GM12878 (cell line): ENCODE measurements around the gene TM7SF2. TPM values are rescaled to one million over a fixed set of nuclear protein-coding genes. Genes with fewer than 3 reads are reported as not detected.

Experiments used
- BACH1 ChIP-seq: fragments of 450-650 bp; IDR thresholded peaks from 2 replicates; pipeline ENCODE4 v1.6.1; 2017; ENCODE audit warnings: mild to moderate bottlenecking, borderline replicate concordance
- BHLHE40 ChIP-seq, 2 experiments: fragments of 450-650 bp in 1 of 2; IDR thresholded peaks; 2 replicates each; pipeline ENCODE4 v1.6.1; 2011 to 2017; ENCODE audit warnings: low read depth in 2 of 2, borderline replicate concordance in 1 of 2, improper control_type of control experiment in 1 of 2, low read length in 1 of 2, mild to moderate bottlenecking in 1 of 2
- CHD2 ChIP-seq: IDR thresholded peaks from 2 replicates; pipeline ENCODE4 v1.6.1; 2011; ENCODE audit warnings: low read depth, low read length, improper control_type of control experiment, borderline replicate concordance
- DPF2 ChIP-seq: fragments of 450-650 bp; IDR thresholded peaks from 2 replicates; pipeline ENCODE4 v1.6.1; 2017; ENCODE audit warnings: mild to moderate bottlenecking
- EGR1 ChIP-seq, 2 experiments: IDR thresholded peaks; 1 replicate in 1 of 2; 2 replicates in 1 of 2; pipeline ENCODE4 v1.6.1; 2011 to 2012; ENCODE audit warnings: low read depth in 2 of 2, low read length in 2 of 2, borderline replicate concordance in 1 of 2, mild to moderate bottlenecking in 1 of 2, moderate library complexity in 1 of 2
- JUNB ChIP-seq: IDR thresholded peaks from 2 replicates; pipeline ENCODE4 v1.6.1; 2016; ENCODE audit warnings: antibody characterized with exemption, mild to moderate bottlenecking
- MTA2 ChIP-seq: fragments of 450-650 bp; IDR thresholded peaks from 2 replicates; pipeline ENCODE4 v1.6.1; 2016; ENCODE audit warnings: low read depth, mild to moderate bottlenecking, moderate library complexity
- MYB ChIP-seq: fragments of 150-350 bp; IDR thresholded peaks from 2 replicates; pipeline ENCODE4 v1.6.1; 2014; ENCODE audit warnings: mild to moderate bottlenecking, low read depth, low read length, borderline replicate concordance
- NFXL1 ChIP-seq: fragments of 450-650 bp; IDR thresholded peaks from 2 replicates; pipeline ENCODE4 v1.6.1; 2017; ENCODE audit warnings: antibody characterized with exemption, mild to moderate bottlenecking, borderline replicate concordance
- PAX5 ChIP-seq: IDR thresholded peaks from 2 replicates; pipeline ENCODE4 v1.6.1; 2011; ENCODE audit warnings: low read depth, low read length, borderline replicate concordance
- RELA ChIP-seq: fragments of 450-650 bp; IDR thresholded peaks from 2 replicates; pipeline ENCODE4 v1.8.0; 2014; ENCODE audit warnings: borderline replicate concordance; ENCODE audit not compliant: partially characterized antibody
- SMAD1 ChIP-seq: fragments of 450-650 bp; IDR thresholded peaks from 2 replicates; pipeline ENCODE4 v1.6.1; 2018; ENCODE audit warnings: mild to moderate bottlenecking, low read depth; ENCODE audit not compliant: partially characterized antibody
- SMAD5 ChIP-seq: IDR thresholded peaks from 2 replicates; pipeline ENCODE4 v1.6.1; 2016; ENCODE audit warnings: antibody characterized with exemption, low read depth
- TAF1 ChIP-seq: IDR thresholded peaks from 2 replicates; pipeline ENCODE4 v1.6.1; 2011; ENCODE audit warnings: mild to moderate bottlenecking, low read depth, low read length, borderline replicate concordance
- TCF3 ChIP-seq: IDR thresholded peaks from 2 replicates; pipeline ENCODE4 v1.6.1; 2012; ENCODE audit warnings: low read depth, mild to moderate bottlenecking, low read length, borderline replicate concordance; ENCODE audit not compliant: insufficient read depth
- ZBED1 ChIP-seq: IDR thresholded peaks from 2 replicates; pipeline ENCODE4 v1.6.1; 2016; ENCODE audit warnings: borderline replicate concordance
- ZNF207 ChIP-seq: fragments of 450-650 bp; IDR thresholded peaks from 2 replicates; pipeline ENCODE4 v1.6.1; 2014; ENCODE audit warnings: antibody characterized with exemption, mild to moderate bottlenecking, borderline replicate concordance
- ZNF217 ChIP-seq: fragments of 450-650 bp; IDR thresholded peaks from 2 replicates; pipeline ENCODE4 v1.6.1; 2017; ENCODE audit warnings: antibody characterized with exemption, mild to moderate bottlenecking
- ZSCAN29 ChIP-seq: fragments of 450-650 bp; IDR thresholded peaks from 2 replicates; pipeline ENCODE4 v1.6.1; 2017; ENCODE audit warnings: mild to moderate bottlenecking, moderate library complexity
- polyA plus RNA-seq, 11 experiments: library from polyadenylated mRNA; depleted of rRNA in 4 of 11; unstranded in 6 of 11; stranded (reverse) in 5 of 11; fragments of >200 nt; fragmentation: Nextera tagmentation in 4 of 11; fragmentation: Illumina TruSeq in 1 of 11; extraction: Ambion mirVana in 4 of 11; extraction: Trizol in 1 of 11; gene quantifications; 1 replicate in 1 of 11; 2 replicates in 10 of 11; pipeline versions ENCODE4 v1.2.1 to v1.2.3, GENCODE V29; 2011 to 2016; ENCODE audit warnings: inconsistent platforms in 2 of 11, missing spikeins in 2 of 11, low read depth in 1 of 11
- total RNA-seq, 4 experiments: library from RNA; depleted of rRNA in 3 of 4; stranded (reverse); fragments of >200 nt in 3 of 4; fragmentation: Illumina TruSeq in 1 of 4; extraction: Trizol in 1 of 4; gene quantifications; 2 replicates each; pipeline versions ENCODE4 v1.2.1 to v1.2.3, GENCODE V29; 2013 to 2021
- TF ChIP-seq, protein P1 (sequence below): fragments of 450-650 bp; IDR thresholded peaks from 2 replicates; pipeline ENCODE4 v1.6.1; 2016; ENCODE audit warnings: mild to moderate bottlenecking, moderate library complexity, borderline replicate concordance
- TF ChIP-seq, protein P2 (sequence below): fragments of 450-650 bp; IDR thresholded peaks from 2 replicates; pipeline ENCODE4 v1.6.1; 2014; ENCODE audit warnings: mild to moderate bottlenecking
- TF ChIP-seq, protein P3 (sequence below): IDR thresholded peaks from 2 replicates; pipeline ENCODE4 v1.6.1; 2011; ENCODE audit warnings: borderline replicate concordance, low read depth, mild to moderate bottlenecking, moderate library complexity, mixed read lengths, low read length; ENCODE audit not compliant: insufficient read depth; ENCODE audit errors: extremely low read length
- TF ChIP-seq, protein P4 (sequence below): fragments of 450-650 bp; IDR thresholded peaks from 2 replicates; pipeline ENCODE4 v1.6.1; 2016; ENCODE audit warnings: mild to moderate bottlenecking

The TM7SF2 gene
- total and polyA plus RNA-seq, 10 of the 15 experiments (the other 5 are each of a cell fraction or from before 2014, with no cell fraction given) = 0.52 to 57.7 (median 20.7) TPM

DNA sequence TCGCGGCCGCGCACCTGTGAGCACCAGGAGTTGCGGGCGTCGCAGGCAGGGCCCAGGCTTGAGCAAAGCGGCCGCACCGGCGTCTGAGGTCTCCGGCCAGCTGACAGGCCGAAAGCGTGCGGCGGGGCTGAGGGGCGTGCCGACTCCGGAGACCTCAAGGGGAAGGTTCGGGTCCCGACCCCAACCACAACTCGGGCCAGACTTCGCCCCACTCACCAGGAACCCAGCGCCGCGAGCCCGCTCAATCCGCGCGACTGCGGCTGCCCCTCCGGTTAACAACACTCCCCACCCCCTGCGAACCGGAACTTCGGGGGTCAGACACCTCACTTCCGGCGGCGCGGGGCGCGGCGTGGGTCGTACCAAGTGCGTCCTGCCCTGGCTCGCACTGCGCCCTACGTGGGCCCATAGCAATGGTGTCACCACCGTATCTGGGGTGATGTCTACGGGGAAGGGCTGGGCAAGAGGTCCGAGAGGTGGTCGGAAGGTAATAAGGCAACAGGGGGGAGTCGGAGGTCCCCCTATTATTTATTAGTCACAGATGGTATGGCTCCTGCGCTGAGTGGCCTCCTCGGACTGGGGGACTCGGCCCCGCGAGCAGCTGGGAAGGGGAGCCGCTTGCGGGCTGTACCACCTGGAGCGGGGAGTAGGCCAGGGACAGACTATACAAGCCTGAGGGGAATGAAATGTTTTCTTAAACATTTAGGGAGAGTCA, 22.7 kb downstream of the TM7SF2 start, which contains the start of gene SYVN1 (continued):
- TF ChIP-seq, protein P1, sequence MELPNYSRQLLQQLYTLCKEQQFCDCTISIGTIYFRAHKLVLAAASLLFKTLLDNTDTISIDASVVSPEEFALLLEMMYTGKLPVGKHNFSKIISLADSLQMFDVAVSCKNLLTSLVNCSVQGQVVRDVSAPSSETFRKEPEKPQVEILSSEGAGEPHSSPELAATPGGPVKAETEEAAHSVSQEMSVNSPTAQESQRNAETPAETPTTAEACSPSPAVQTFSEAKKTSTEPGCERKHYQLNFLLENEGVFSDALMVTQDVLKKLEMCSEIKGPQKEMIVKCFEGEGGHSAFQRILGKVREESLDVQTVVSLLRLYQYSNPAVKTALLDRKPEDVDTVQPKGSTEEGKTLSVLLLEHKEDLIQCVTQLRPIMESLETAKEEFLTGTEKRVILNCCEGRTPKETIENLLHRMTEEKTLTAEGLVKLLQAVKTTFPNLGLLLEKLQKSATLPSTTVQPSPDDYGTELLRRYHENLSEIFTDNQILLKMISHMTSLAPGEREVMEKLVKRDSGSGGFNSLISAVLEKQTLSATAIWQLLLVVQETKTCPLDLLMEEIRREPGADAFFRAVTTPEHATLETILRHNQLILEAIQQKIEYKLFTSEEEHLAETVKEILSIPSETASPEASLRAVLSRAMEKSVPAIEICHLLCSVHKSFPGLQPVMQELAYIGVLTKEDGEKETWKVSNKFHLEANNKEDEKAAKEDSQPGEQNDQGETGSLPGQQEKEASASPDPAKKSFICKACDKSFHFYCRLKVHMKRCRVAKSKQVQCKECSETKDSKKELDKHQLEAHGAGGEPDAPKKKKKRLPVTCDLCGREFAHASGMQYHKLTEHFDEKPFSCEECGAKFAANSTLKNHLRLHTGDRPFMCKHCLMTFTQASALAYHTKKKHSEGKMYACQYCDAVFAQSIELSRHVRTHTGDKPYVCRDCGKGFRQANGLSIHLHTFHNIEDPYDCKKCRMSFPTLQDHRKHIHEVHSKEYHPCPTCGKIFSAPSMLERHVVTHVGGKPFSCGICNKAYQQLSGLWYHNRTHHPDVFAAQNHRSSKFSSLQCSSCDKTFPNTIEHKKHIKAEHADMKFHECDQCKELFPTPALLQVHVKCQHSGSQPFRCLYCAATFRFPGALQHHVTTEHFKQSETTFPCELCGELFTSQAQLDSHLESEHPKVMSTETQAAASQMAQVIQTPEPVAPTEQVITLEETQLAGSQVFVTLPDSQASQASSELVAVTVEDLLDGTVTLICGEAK = peak; percentile 95
- TF ChIP-seq, protein P2, sequence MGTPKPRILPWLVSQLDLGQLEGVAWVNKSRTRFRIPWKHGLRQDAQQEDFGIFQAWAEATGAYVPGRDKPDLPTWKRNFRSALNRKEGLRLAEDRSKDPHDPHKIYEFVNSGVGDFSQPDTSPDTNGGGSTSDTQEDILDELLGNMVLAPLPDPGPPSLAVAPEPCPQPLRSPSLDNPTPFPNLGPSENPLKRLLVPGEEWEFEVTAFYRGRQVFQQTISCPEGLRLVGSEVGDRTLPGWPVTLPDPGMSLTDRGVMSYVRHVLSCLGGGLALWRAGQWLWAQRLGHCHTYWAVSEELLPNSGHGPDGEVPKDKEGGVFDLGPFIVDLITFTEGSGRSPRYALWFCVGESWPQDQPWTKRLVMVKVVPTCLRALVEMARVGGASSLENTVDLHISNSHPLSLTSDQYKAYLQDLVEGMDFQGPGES = 0 out of 2 replicates have a peak, but pooled peaks have one; percentile 2
- TF ChIP-seq PAX5 (0 out of 2 replicates have a peak, but pooled peaks have one; percentile 27), TCF3 (peak; percentile 10; the same call in 1 of the 2 replicates), BHLHE40 (IDR thresholded peaks at IDR 0.05; ENCODE audit: borderline replicate concordance in 1 of 2, low read depth in 2 of 2, low read length in 1 of 2) (peak; percentile 93 to 98), RELA (peak; percentile 80), JUNB (no peak), ZBED1 (peak; percentile 55; the same call in 1 of the 2 replicates), SMAD5 (peak; percentile 90), NFXL1 (no peak), DPF2 (peak; percentile 68), EGR1 (IDR thresholded peaks at IDR 0.05; ENCODE audit: borderline replicate concordance in 1 of 2, low read depth in 2 of 2, low read length in 2 of 2) (peak; percentile 16 to 58; a peak in 2 of 3 replicates), MTA2 (peak; percentile 58; the same call in 1 of the 2 replicates), ZSCAN29 (peak; percentile 43; the same call in 1 of the 2 replicates), CHD2 (peak; percentile 16; the same call in 1 of the 2 replicates), ZNF217 (no peak), BACH1 (peak; percentile 44; the same call in 1 of the 2 replicates), TAF1 (peak; percentile 74), SMAD1 (peak; percentile 56), ZNF207 (peak; percentile 96), MYB (no peak)
- TF ChIP-seq, protein P3, sequence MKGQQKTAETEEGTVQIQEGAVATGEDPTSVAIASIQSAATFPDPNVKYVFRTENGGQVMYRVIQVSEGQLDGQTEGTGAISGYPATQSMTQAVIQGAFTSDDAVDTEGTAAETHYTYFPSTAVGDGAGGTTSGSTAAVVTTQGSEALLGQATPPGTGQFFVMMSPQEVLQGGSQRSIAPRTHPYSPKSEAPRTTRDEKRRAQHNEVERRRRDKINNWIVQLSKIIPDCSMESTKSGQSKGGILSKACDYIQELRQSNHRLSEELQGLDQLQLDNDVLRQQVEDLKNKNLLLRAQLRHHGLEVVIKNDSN = no peak
- TF ChIP-seq, protein P4, sequence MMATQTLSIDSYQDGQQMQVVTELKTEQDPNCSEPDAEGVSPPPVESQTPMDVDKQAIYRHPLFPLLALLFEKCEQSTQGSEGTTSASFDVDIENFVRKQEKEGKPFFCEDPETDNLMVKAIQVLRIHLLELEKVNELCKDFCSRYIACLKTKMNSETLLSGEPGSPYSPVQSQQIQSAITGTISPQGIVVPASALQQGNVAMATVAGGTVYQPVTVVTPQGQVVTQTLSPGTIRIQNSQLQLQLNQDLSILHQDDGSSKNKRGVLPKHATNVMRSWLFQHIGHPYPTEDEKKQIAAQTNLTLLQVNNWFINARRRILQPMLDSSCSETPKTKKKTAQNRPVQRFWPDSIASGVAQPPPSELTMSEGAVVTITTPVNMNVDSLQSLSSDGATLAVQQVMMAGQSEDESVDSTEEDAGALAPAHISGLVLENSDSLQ = no peak
